ENCODE results near the gene ZNF735.
A peak's percentile ranks its signal among the peaks of the same experiment; 100 is the strongest.
"Not testable (repeated sequence)": the region's sequence is repeated elsewhere in the genome, so short reads cannot be mapped to it uniquely, and the experiment has no call there.

ZNF735 gene

GRCh38 chr7:64206903-64207302 lies at the start of gene ZNF735:
Gene ZNF735 (plus strand): TSS chr7:64207203. CDS start chr7:64207203, 0 bp downstream.
- DNase-seq: no peak

- DNase-seq: not testable (repeated sequence)
These were observed 36.0 kb upstream of the ZNF735 start for GRCh38 chr7:64170974-64171373.

GRCh38 chr7:64174328-64174727 lies 32.7 kb upstream of the ZNF735 start:
- no peak for DNase-seq

DNA sequence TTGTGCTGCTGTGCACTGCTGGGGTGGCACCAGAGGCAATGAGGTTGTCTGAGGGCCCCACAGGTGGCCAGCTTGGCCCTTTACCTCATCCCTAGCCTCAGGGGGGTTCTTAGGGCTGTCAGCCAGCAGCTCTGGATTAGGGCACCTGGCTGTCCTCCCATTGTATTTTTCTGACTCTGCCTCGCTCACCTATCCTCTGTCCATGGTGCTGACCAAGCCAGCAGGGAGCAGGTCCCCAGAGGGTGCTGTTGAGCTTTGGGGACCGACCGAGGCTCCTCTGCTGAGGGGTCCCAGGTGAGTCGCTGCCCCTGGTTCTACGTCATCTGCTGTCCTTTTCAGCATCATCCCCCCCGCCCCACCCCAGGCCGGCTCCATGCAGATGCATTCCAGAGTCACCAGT lies 32.1 kb upstream of the ZNF735 start:
- DNase-seq: no peak

GRCh38 chr7:64180989-64181388 lies 26.0 kb upstream of the ZNF735 start:
- peak; percentile 21 for DNase-seq

- DNase-seq: no peak
These were observed 25.4 kb upstream of the ZNF735 start for GRCh38 chr7:64181586-64181985.

DNA sequence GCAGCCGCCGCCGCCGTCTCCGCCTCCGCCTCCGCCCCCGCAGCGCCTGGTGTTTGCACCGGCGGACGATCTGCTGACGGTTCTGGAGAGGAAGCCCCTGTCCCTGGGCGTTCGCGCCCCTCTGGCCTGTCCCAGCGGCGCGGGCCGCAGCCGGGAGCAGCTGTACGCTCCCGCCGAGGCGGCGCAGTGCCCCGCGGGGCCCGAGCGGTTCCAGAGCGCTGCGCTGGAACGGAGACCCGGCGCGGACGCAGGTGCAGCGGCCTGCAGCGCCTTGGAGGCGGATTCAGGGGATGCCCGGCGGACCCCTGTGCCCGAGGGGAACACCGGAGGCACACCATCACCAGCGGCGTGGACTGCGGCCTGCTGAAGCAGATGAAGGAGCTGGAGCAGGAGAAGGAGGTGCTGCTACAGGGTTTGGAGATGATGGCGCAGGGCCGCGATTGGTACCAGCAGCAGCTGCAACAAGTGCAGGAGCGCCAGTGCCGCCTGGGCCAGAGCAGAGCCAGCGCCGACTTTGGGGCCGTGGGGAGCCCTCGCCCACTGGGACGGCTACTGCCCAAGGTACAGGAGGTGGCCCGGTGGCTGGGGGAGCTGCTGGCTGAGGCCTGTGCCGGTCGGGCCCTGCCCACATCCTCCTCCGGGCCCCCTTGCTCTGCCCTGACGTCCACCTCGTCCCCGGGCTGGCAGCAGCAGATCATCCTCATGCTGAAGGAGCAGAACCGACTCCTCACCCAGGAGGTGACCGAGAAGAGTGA lies 24.8 kb upstream of the ZNF735 start:
- DNase-seq: no peak

DNA sequence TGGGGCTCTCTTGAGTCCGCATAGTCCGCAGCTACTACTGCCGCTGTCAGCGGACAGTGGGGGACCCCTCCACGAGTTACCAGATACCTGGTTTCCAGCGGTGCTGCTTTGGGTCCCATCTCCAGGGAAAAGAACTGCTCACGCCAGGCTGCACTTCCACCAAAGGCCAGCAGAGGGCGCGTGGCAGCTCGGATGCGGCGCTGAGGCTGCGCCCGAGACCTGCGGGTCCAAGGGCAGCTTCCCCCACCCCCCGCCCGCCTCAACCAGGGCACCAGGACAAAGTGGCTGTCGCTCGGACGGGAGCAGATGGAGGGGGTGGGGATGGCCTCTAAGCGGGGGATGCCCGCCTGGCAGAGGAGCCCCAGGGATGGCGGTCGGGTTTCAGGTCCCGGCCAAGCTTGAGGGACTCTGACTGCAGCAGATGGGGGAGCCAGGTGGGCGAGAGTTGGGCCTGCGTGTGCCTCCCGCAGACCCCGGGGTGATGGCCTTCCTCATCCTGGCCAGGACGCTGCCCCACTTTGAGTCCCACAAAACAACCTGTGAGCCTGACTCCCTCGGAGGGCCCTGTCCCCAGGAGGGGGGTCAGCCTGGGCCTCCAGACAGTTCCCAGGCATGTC lies 23.8 kb upstream of the ZNF735 start:
- peak; percentile 17 for DNase-seq

DNA sequence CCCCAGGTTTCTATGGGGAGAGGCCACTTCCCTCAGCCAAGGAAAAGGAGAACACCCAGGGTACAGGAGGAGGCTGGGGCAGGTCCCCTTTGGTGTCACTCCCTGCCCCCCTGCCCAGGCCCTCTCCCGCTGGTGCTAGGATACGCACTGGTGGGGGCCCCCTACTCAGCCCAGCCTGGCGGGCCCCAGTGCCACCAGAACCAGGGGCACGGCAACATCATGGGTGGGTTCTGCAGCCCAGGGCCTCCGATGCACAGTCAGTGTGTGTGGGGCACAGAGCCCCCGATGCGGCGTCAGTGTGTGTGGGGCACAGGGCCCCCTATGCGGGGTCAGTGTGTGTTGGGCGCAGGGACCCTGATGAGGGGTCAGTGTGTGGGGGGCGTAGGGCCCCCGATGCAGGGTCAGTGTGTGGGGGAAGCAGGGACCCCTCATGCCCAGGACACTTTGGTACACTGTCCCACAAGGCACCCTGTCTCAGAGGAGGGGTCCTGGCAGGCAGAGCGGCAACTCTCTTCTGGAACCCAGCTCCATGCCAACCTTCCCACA lies 23.1 kb upstream of the ZNF735 start:
- no peak for DNase-seq

GRCh38 chr7:64184376-64184775 lies 22.6 kb upstream of the ZNF735 start:
- no peak for DNase-seq

DNA sequence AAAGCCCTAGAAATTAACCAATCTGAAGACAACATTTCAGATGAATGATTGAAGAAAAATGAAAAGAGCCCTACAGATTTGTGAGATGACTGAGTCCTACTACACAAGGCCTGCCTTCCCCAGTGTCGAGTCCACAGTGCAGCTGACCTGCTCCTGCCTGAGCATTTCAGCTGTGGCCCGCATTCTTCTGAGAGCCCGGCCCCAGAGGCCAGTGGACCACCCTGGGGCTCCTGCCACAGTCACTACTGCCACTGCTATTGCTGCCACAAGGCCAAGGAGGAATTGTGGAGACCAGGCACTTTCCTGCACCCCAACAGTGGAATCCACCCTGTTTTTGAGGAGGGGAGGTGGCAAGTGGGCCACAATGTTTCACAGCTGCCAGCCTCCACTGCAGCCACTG lies 19.6 kb upstream of the ZNF735 start:
- no peak for DNase-seq

GRCh38 chr7:64192148-64192704 lies 14.8 kb upstream of the ZNF735 start:
- DNase-seq: no peak

DNA sequence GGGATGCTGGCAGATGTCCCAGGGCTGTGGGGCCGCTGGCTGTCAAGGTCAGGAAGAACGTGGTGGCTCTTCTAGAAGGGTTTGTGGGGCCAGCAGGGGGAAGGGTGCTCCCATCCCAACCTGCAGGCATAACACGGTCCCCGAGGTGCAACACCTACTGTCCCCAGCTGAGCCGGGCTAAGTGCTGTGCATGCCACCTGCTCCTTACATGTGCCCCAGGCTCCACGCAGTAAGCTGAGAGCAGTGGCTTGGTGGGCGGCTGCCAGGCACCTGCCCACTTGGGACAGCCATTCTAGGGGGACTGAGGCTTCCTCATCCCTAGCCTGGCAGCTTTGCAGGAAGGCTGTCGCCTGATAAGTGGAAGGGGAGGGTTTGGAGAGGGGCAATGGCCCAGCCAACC lies 14.2 kb upstream of the ZNF735 start:
- no peak for DNase-seq

DNA sequence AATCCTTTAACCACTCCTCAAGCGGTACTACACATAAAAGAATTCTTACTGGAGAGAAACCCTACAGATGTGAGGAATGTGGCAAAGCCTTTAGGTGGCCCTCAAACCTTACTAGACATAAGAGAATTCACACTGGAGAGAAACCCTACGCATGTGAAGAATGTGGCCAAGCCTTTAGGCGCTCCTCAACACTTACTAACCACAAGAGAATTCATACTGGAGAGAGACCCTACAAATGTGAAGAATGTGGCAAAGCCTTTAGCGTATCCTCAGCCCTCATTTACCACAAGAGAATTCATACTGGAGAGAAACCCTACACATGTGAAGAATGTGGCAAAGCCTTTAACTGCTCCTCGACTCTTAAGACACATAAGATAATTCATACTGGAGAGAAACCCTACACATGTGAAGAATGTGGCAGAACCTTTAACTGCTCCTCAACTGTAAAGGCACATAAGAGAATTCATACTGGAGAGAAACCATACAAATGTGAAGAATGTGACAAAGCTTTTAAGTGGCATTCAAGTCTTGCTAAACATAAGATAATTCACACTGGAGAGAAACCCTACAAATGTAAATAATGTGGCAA lies 12.8 kb downstream of the ZNF735 start:
- DNase-seq: not testable (repeated sequence)

DNA sequence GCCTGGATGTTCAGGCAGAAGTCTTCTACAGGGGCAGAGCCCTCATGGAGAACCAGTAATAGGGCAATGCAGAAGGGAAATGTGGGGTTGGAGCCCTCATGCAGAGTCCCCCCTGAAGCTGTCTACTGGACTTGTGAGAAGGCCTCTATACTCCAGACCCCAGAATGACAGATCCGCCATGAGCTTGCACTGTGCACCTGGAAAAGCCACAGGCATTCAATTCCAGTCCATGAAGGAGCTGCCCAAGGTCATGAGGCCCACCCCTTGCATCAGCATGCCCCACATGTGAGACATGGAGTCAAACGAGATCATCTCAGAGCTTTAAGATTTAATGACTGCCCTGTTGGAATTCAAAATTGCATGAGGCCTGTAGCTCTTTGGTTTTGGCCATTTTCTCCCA lies 16.4 kb downstream of the ZNF735 start:
- DNase-seq: no peak

- DNase-seq: not testable (repeated sequence)
These were observed 21.2 kb downstream of the ZNF735 start, which contains the start of gene ZNF679 for GRCh38 chr7:64228174-64228573. Gene ZNF679 (plus strand): TSS chr7:64228474. CDS start chr7:64249118, 20,644 bp downstream.

DNA sequence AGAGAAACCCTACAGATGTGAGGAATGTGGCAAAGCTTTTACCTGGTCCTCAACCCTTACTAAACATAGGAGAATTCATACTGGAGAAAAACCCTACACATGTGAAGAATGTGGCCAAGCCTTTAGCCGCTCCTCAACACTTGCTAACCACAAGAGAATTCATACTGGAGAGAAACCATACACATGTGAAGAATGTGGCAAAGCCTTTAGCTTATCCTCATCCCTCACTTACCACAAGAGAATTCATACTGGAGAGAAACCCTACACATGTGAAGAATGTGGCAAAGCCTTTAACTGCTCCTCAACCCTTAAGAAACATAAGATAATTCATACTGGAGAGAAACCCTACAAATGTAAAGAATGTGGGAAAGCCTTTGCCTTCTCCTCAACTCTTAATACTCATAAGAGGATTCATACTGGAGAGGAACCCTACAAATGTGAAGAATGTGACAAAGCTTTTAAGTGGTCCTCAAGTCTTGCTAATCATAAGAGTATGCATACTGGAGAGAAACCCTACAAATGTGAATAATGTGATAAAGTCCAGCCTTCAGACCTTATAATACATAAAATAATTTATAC lies 59.4 kb downstream of the ZNF735 start:
- DNase-seq: no peak
